ENCODE data around the gene ACTG2. TPM values are rescaled to one million over a fixed set of nuclear protein-coding genes. Genes with fewer than 3 reads are reported as not detected.

ACTG2 gene
- total RNA-seq, 1 experiment from 2014 or later: 2.7 TPM

GRCh38 chr2:73889206-73889605 is 3.6 kb upstream of the ACTG2 start:
- no peak overlapping the region for H3K27ac ChIP-seq (ENCODE audit: low read depth, low read length, poor library complexity, severe bottlenecking)
- H3K9me3 ChIP-seq (ENCODE audit: low read depth, low read length, poor library complexity, severe bottlenecking): no peaks in the 10 kb centered on the region
- CTCF ChIA-PET: no interaction called here
- no peaks in the 10 kb centered on the region for H3K4me1 ChIP-seq (ENCODE audit: insufficient read depth, low read length, poor library complexity, severe bottlenecking)
- POLR2A ChIA-PET (ENCODE audit: low non-redundant PET): no interaction called here
- no TSS peak for BruUV-seq (replicated peaks)
- intact Hi-C loops (cut with micrococcal nuclease; ENCODE audit: unreplicated experiment): no loop called here
- TF ChIP-seq EZH2 (IDR thresholded peaks at IDR 0.05; ENCODE audit: borderline replicate concordance, low read depth, low read length, poor library complexity, severe bottlenecking) (no peak), CTCF (conservative IDR thresholded peaks at IDR 0.05; ENCODE audit: low read depth, low read length) (no peak)
- H3K4me3 ChIP-seq (ENCODE audit: low read depth, low read length, poor library complexity, severe bottlenecking): no peak overlapping the region
- H3K27me3 ChIP-seq (replicated peaks; ENCODE audit: insufficient read depth, low read depth, low read length, poor library complexity): no peaks in the 10 kb centered on the region
- H3K36me3 ChIP-seq (ENCODE audit: insufficient read depth, low read length, poor library complexity, severe bottlenecking): no peaks in the 10 kb centered on the region
- no peak for DNase-seq (ENCODE audit: low spot score)

- no TSS peak for BruUV-seq (replicated peaks)
- POLR2A ChIA-PET (ENCODE audit: low non-redundant PET): no interaction called here
- H3K4me1 ChIP-seq (ENCODE audit: insufficient read depth, low read length, poor library complexity, severe bottlenecking): no peaks in the 10 kb centered on the region
- no peaks in the 10 kb centered on the region for H3K27me3 ChIP-seq (replicated peaks; ENCODE audit: insufficient read depth, low read depth, low read length, poor library complexity)
- H3K9me3 ChIP-seq (ENCODE audit: low read depth, low read length, poor library complexity, severe bottlenecking): no peaks in the 10 kb centered on the region
- TF ChIP-seq CTCF (conservative IDR thresholded peaks at IDR 0.05; ENCODE audit: low read depth, low read length) (no peak), EZH2 (IDR thresholded peaks at IDR 0.05; ENCODE audit: borderline replicate concordance, low read depth, low read length, poor library complexity, severe bottlenecking) (no peak)
- DNase-seq (ENCODE audit: low spot score): no peak
- intact Hi-C loops (cut with micrococcal nuclease; ENCODE audit: unreplicated experiment): no loop called here
- no peak overlapping the region for H3K4me3 ChIP-seq (ENCODE audit: low read depth, low read length, poor library complexity, severe bottlenecking)
- no peak overlapping the region for H3K27ac ChIP-seq (ENCODE audit: low read depth, low read length, poor library complexity, severe bottlenecking)
- no peaks in the 10 kb centered on the region for H3K36me3 ChIP-seq (ENCODE audit: insufficient read depth, low read length, poor library complexity, severe bottlenecking)
- CTCF ChIA-PET: no interaction called here
Measured at GRCh38 chr2:73890301-73891092, 2.3 kb upstream of the ACTG2 start.

GRCh38 chr2:73891276-73891901 is 1.4 kb upstream of the ACTG2 start:
- Histone ChIP-seq H3K4me3 (ENCODE audit: low read depth, low read length, poor library complexity, severe bottlenecking) (no peak overlapping the region), H3K27ac (ENCODE audit: low read depth, low read length, poor library complexity, severe bottlenecking) (no peak overlapping the region), H3K27me3 (replicated peaks; ENCODE audit: insufficient read depth, low read depth, low read length, poor library complexity) (no peaks in the 10 kb centered on the region), H3K36me3 (ENCODE audit: insufficient read depth, low read length, poor library complexity, severe bottlenecking) (no peaks in the 10 kb centered on the region), H3K9me3 (ENCODE audit: low read depth, low read length, poor library complexity, severe bottlenecking) (no peaks in the 10 kb centered on the region), H3K4me1 (ENCODE audit: insufficient read depth, low read length, poor library complexity, severe bottlenecking) (no peaks in the 10 kb centered on the region)
- ChIA-PET CTCF (no interaction called here), POLR2A (ENCODE audit: low non-redundant PET) (interaction anchor here (0.6 kb wide), 1 partner anchor 596 kb away, joined by 3 read pairs; no protein-coding TSS in a partner anchor)
- TF ChIP-seq CTCF (conservative IDR thresholded peaks at IDR 0.05; ENCODE audit: low read depth, low read length) (no peak), EZH2 (IDR thresholded peaks at IDR 0.05; ENCODE audit: borderline replicate concordance, low read depth, low read length, poor library complexity, severe bottlenecking) (no peak)
- intact Hi-C loops (cut with micrococcal nuclease; ENCODE audit: unreplicated experiment): no loop called here
- DNase-seq (ENCODE audit: low spot score): no peak
- BruUV-seq (replicated peaks): no TSS peak
